Upper lobe of left lung (tissue), 4 donors: ENCODE data around the gene CLEC16A.

Experiments
- CTCF ChIP-seq, 6 experiments: fragments of 450-650 bp in 4 of 6; fragments of 200-600 bp in 2 of 6; sonication (generic) in 2 of 6; IDR thresholded peaks; one replicate each; pipeline ENCODE4 v1.5.1; 2016 to 2019; ENCODE audit warnings: antibody characterized with exemption in 6 of 6
- EP300 ChIP-seq, 4 donors: sonication (generic); formaldehyde crosslinking; IDR thresholded peaks; one replicate each; pipeline ENCODE4 v1.5.1; 2017; ENCODE audit warnings: antibody characterized with exemption in 4 of 4, control low read depth in 2 of 4
- POLR2A ChIP-seq, 4 donors: fragments of 450-650 bp; IDR thresholded peaks; one replicate each; pipeline ENCODE4 v1.5.1; 2016 to 2017; ENCODE audit warnings: antibody characterized with exemption in 4 of 4, mild to moderate bottlenecking in 2 of 4
- POLR2AphosphoS5 ChIP-seq, 2 donors: sonication (generic); formaldehyde crosslinking; IDR thresholded peaks; one replicate each; pipeline ENCODE4 v1.5.1; 2017; ENCODE audit warnings: antibody characterized with exemption in 2 of 2

GRCh38 chr16:10907757-10908045 lies 36.7 kb upstream of the CLEC16A start:
- TF ChIP-seq POLR2A (IDR thresholded peaks at IDR 0.05) (no peak), EP300 (IDR thresholded peaks at IDR 0.05) (no peak), CTCF (IDR thresholded peaks at IDR 0.05) (no peak), POLR2AphosphoS5 (IDR thresholded peaks at IDR 0.05) (no peak)
